ENCODE data around the gene CXCR4. TPM values are rescaled to one million over a fixed set of nuclear protein-coding genes. Genes with fewer than 3 reads are reported as not detected.

Gene CXCR4
- total and polyA plus RNA-seq, 2 of the 4 experiments (the other 2 are of a cell fraction), result not detected

GRCh38 chr2:136146564-136146963, 28.6 kb upstream of the CXCR4 start:
- ATAC-seq (ENCODE audit: low read depth) (no peak), DNase-seq (no peak)
- H3K9me1 ChIP-seq (ENCODE audit: insufficient read depth, low read length), result no peaks in the 10 kb centered on the region
- POLR2A ChIA-PET (ENCODE audit: unreplicated experiment), result no interaction called here
- in situ Hi-C loops (cut with MboI; ENCODE audit: low sequenced_read_pairs), result no loop called here
- H3K56ac ChIP-seq (ENCODE audit: extremely low read depth, insufficient read depth, low read length), result no peak overlapping the region
- CTCF ChIA-PET, result no interaction called here
- no peak overlapping the region for H3K4me3 ChIP-seq (ENCODE audit: insufficient read depth, low read depth, low read length)
- no peak overlapping the region for H2BK5ac ChIP-seq (ENCODE audit: low read depth, low read length, poor library complexity, severe bottlenecking)
- H3K14ac ChIP-seq (replicated peaks; ENCODE audit: low read depth, low read length), result no peak overlapping the region
- no peaks in the 10 kb centered on the region for H4K20me1 ChIP-seq (ENCODE audit: insufficient read depth, low read length)
- no TSS peak for BruUV-seq (replicated peaks)
- H2AK9ac ChIP-seq (replicated peaks; ENCODE audit: low read depth, low read length, poor library complexity), result no peak overlapping the region
- no peaks in the 10 kb centered on the region for H3K79me1 ChIP-seq (ENCODE audit: low read depth in 1 of 2, low read length in 2 of 2)
- H3K4me1 ChIP-seq (ENCODE audit: control insufficient read depth, insufficient read depth, low read length), result no peaks in the 10 kb centered on the region
- intact Hi-C loops (cut with micrococcal nuclease), result no loop called here
- no peak overlapping the region for H3K4me2 ChIP-seq (ENCODE audit: low read depth, low read length)
- no peak overlapping the region for H2BK15ac ChIP-seq (ENCODE audit: low read depth, low read length)
- H4K5ac ChIP-seq (ENCODE audit: low read depth, low read length), result no peak overlapping the region
- no peaks in the 10 kb centered on the region for H3K27me3 ChIP-seq (ENCODE audit: control insufficient read depth, insufficient read depth, low read length)
- no peak overlapping the region for H3K27ac ChIP-seq (ENCODE audit: insufficient read depth, low read length)
- H4K91ac ChIP-seq (ENCODE audit: insufficient read depth, low read depth, low read length), result no peak overlapping the region
- no peak overlapping the region for H3K4ac ChIP-seq (ENCODE audit: low read depth, low read length)
- H3K23ac ChIP-seq (ENCODE audit: low read depth, low read length), result no peak overlapping the region
- no peaks in the 10 kb centered on the region for H3K36me3 ChIP-seq (ENCODE audit: control insufficient read depth, insufficient read depth, low read length)
- H3K18ac ChIP-seq (ENCODE audit: low read depth, low read length), result no peak overlapping the region
- dilution Hi-C loops (cut with HindIII; ENCODE audit: low sequenced_read_pairs, unreplicated experiment), result no loop called here
- H2BK120ac ChIP-seq (ENCODE audit: low read depth, low read length), result no peak overlapping the region
- no peak for TF ChIP-seq MAZ (IDR thresholded peaks at IDR 0.05; ENCODE audit: borderline replicate concordance, low read depth, low read length)
- no peak for TF ChIP-seq SMC3 (IDR thresholded peaks at IDR 0.05; ENCODE audit: low read depth, low read length)
- no peak for TF ChIP-seq POLR2A (IDR thresholded peaks at IDR 0.05; ENCODE audit: low read depth, low read length)
- no peak for TF ChIP-seq MXI1 (IDR thresholded peaks at IDR 0.05; ENCODE audit: borderline replicate concordance, low read depth, low read length)
- no peak for TF ChIP-seq BHLHE40 (IDR thresholded peaks at IDR 0.05; ENCODE audit: low read depth, low read length)
- no peak for TF ChIP-seq RFX5 (IDR thresholded peaks at IDR 0.05; ENCODE audit: low read depth, low read length)
- no peak for TF ChIP-seq CHD1 (IDR thresholded peaks at IDR 0.05; ENCODE audit: low read depth, low read length)
- no peak overlapping the region for H2BK20ac ChIP-seq (ENCODE audit: low read depth, low read length)
- no peak overlapping the region for H2AK5ac ChIP-seq (ENCODE audit: low read depth, low read length)
- H4K8ac ChIP-seq (ENCODE audit: low read depth in 2 of 2, low read length in 2 of 2), result no peak overlapping the region
- no peaks in the 10 kb centered on the region for H3K9me3 ChIP-seq (ENCODE audit: control insufficient read depth, insufficient read depth, low read length)
- H2AFZ ChIP-seq (replicated peaks; ENCODE audit: low read length, poor library complexity), result no peak overlapping the region
- no peak overlapping the region for H3K9ac ChIP-seq (ENCODE audit: low read depth, low read length)
